Activated CD4-positive, alpha-beta memory T cell treated with anti-CD3 and anti-CD28 coated beads for 36 hours (primary cell): ENCODE results near the gene FAM118A. TPM values are rescaled to one million over a fixed set of nuclear protein-coding genes. Genes with fewer than 3 reads are reported as not detected.

ENCODE experiments used
- CTCF ChIA-PET: fragments of 350-600 bp; sonication (Branson Sonifier 250); formaldehyde crosslinking; loops from one replicate; lab custom pipeline; 2021; ENCODE audit warnings: antibody characterized with exemption, inconsistent platforms; lab: Charles Lee
- POLR2A ChIA-PET: fragments of 350-600 bp; sonication (Branson Sonifier 250); formaldehyde crosslinking; loops from one replicate; lab custom pipeline; 2021; ENCODE audit warnings: antibody characterized with exemption; lab: Charles Lee
- DNase-seq: peaks from one replicate; pipeline ENCODE4 v3.0.0-alpha.2; 2020
- H3K27ac Mint-ChIP-seq: one replicate; pipeline ENCODE4 v1.8.0; 2021; ENCODE audit warnings: mixed read lengths
- H3K27me3 Mint-ChIP-seq: one replicate; pipeline ENCODE4 v1.8.0; 2021; ENCODE audit warnings: mixed read lengths
- H3K36me3 Mint-ChIP-seq: one replicate; pipeline ENCODE4 v1.8.0; 2021; ENCODE audit warnings: mixed read lengths
- H3K4me1 Mint-ChIP-seq: one replicate; pipeline ENCODE4 v1.8.0; 2021; ENCODE audit warnings: low read depth, mixed read lengths
- H3K4me3 Mint-ChIP-seq: one replicate; pipeline ENCODE4 v1.8.0; 2021; ENCODE audit warnings: mild to moderate bottlenecking, mixed read lengths
- H3K9me3 Mint-ChIP-seq: one replicate; pipeline ENCODE4 v1.8.0; 2021; ENCODE audit warnings: mixed read lengths
- intact Hi-C: fragments of 100-400 bp; cut with micrococcal nuclease; formaldehyde crosslinking; loops from one replicate; pipeline ENCODE4 v1.15.1; 2023
- total RNA-seq, 2 experiments: library from RNA; stranded (reverse); gene quantifications; one replicate each; pipeline ENCODE4 v1.2.3, GENCODE V29; 2021

Gene FAM118A
- total RNA-seq, 2 experiments from 2014 or later, result 55.0 to 56.5 TPM

DNA sequence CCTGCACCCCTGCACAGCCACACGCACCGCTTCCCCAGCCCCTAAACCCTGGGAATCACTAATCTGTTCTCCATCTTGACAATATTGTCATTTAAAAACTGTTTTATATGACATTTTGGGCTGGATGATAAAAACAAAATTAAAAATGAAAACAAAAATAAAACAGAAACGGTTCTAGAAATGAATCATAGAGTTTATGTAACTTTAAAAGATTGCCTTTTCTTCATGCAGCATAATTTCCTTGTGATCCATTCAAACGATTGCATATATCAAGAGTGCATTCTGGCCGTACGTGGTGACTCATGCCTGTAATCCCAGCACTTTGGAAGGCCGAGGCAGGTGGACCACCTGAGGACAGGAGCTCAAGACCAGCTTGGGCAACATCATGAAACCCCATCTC, 6.6 kb upstream of the FAM118A start:
- Mint-ChIP-seq H3K9me3 (no peaks in the 10 kb centered on the region), H3K4me3 (no peak overlapping the region), H3K4me1 (peaks cover 6% of the 10 kb centered on the region), H3K36me3 (no peaks in the 10 kb centered on the region), H3K27me3 (no peaks in the 10 kb centered on the region), H3K27ac (peak overlapping the region; percentile 42)
- ChIA-PET POLR2A (no interaction called here), CTCF (no interaction called here)
- intact Hi-C loops, result loop anchor here (2.0 kb wide), 1 partner anchor 16 kb away; no protein-coding TSS in a partner anchor
- no peak for DNase-seq

- intact Hi-C loops, result no loop called here
- H3K27me3 Mint-ChIP-seq, result no peaks in the 10 kb centered on the region
- DNase-seq, result no peak
- H3K36me3 Mint-ChIP-seq, result no peaks in the 10 kb centered on the region
- ChIA-PET CTCF (no interaction called here), POLR2A (no interaction called here)
- H3K4me1 Mint-ChIP-seq, result peaks cover 17% of the 10 kb centered on the region
- no peak overlapping the region for H3K27ac Mint-ChIP-seq
- no peaks in the 10 kb centered on the region for H3K9me3 Mint-ChIP-seq
- no peak overlapping the region for H3K4me3 Mint-ChIP-seq
Measured at GRCh38 chr22:45304971-45305370, 4.8 kb upstream of the FAM118A start.

GRCh38 chr22:45305456-45306075, 4.2 kb upstream of the FAM118A start:
- ChIA-PET CTCF (no interaction called here), POLR2A (no interaction called here)
- Mint-ChIP-seq H3K9me3 (no peaks in the 10 kb centered on the region), H3K4me3 (no peak overlapping the region), H3K36me3 (no peaks in the 10 kb centered on the region), H3K4me1 (peaks cover 18% of the 10 kb centered on the region), H3K27me3 (no peaks in the 10 kb centered on the region), H3K27ac (no peak overlapping the region)
- no peak for DNase-seq
- intact Hi-C loops, result no loop called here

GRCh38 chr22:45306139-45306538, 3.6 kb upstream of the FAM118A start:
- Mint-ChIP-seq H3K27ac (no peak overlapping the region), H3K27me3 (no peaks in the 10 kb centered on the region), H3K9me3 (no peaks in the 10 kb centered on the region), H3K4me1 (peaks cover 23% of the 10 kb centered on the region), H3K4me3 (no peak overlapping the region), H3K36me3 (no peaks in the 10 kb centered on the region)
- DNase-seq, result no peak
- POLR2A ChIA-PET, result no interaction called here
- intact Hi-C loops, result no loop called here
- CTCF ChIA-PET, result no interaction called here

DNA sequence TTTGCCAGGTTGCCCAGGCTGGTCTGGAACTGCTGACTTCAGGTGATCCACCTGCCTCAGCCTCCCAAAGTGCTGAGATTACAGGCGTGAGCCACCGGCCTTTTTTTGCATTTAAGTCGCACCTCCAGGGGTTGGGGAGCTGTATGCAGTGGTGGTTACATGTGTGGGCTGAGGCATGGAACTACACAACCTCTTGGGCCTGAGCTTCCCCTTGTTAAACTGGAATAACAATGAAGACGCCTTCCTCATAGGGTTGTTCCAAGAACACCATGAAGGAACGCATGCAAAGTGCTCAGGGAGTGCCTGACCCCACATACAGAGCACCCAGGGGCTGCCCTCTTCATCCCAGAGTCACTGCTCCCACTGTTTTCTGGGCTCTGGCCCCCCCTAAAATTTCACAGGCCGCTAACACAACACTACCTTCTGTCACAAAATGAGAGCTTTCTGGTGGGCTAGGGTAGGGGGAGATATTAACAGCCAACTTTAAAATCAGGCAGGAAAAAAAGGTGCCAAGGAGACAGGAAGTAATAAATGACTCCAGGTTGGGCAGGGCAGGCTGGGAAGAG, 1.3 kb upstream of the FAM118A start:
- peaks cover 36% of the 10 kb centered on the region for H3K4me1 Mint-ChIP-seq
- no peaks in the 10 kb centered on the region for H3K9me3 Mint-ChIP-seq
- DNase-seq, result no peak
- CTCF ChIA-PET, result no interaction called here
- H3K36me3 Mint-ChIP-seq, result no peaks in the 10 kb centered on the region
- POLR2A ChIA-PET, result no interaction called here
- peak overlapping the region; percentile 92 for H3K27ac Mint-ChIP-seq
- intact Hi-C loops, result loop anchor here (2.0 kb wide), 2 partner anchors 40 to 68 kb away; partner anchors contain the start of gene KIAA0930
- H3K4me3 Mint-ChIP-seq, result peak overlapping the region; percentile 83
- H3K27me3 Mint-ChIP-seq, result no peaks in the 10 kb centered on the region

DNA sequence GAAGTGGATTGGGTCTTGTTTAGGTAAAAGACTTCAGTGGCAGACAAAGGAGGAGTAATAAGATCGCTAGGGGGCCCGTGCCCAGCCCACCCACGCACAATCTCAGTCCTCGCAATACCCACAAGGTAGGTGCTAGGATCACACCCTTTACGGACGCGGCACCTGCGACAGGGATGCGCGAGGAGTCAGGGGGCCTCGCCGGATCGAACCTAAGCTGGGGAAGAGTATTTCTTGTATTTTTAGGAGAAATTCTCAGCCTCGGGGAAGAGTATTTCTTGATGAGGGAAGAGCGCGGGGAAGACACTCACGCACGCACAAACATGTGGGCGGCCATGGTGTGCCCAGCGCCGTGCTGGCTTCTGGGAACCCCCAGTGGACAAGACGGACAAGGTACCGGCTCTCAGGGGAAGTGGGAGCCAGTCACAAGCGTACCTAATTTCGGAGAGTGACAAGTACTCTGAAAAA, 745 bp upstream of the FAM118A start:
- Mint-ChIP-seq H3K27me3 (no peaks in the 10 kb centered on the region), H3K36me3 (no peaks in the 10 kb centered on the region), H3K27ac (peak overlapping the region; percentile 92), H3K4me3 (peak overlapping the region; percentile 83), H3K9me3 (no peaks in the 10 kb centered on the region), H3K4me1 (peaks cover 38% of the 10 kb centered on the region)
- ChIA-PET POLR2A (interaction anchor here (1.3 kb wide), 1 partner anchor 9 kb away, joined by 3 read pairs; no protein-coding TSS in a partner anchor), CTCF (no interaction called here)
- peak; percentile 50 for DNase-seq
- intact Hi-C loops, result loop anchor here (1.0 to 2.0 kb wide), 3 partner anchors 9 to 68 kb away; partner anchors contain the start of gene KIAA0930

GRCh38 chr22:45310331-45310976, 720 bp downstream of the FAM118A start:
- DNase-seq, result peak; percentile 31
- H3K27me3 Mint-ChIP-seq, result no peaks in the 10 kb centered on the region
- H3K4me3 Mint-ChIP-seq, result peak overlapping the region; percentile 80
- H3K4me1 Mint-ChIP-seq, result peaks cover 51% of the 10 kb centered on the region
- intact Hi-C loops, result no loop called here
- no peaks in the 10 kb centered on the region for H3K36me3 Mint-ChIP-seq
- H3K9me3 Mint-ChIP-seq, result no peaks in the 10 kb centered on the region
- peak overlapping the region; percentile 71 for H3K27ac Mint-ChIP-seq
- CTCF ChIA-PET, result no interaction called here
- POLR2A ChIA-PET, result interaction anchor here (1.0 to 1.4 kb wide), 3 partner anchors 7 to 103 kb away, joined by 3 to 4 read pairs (median 3); partner anchors contain the start of genes RIBC2 and SMC1B

DNA sequence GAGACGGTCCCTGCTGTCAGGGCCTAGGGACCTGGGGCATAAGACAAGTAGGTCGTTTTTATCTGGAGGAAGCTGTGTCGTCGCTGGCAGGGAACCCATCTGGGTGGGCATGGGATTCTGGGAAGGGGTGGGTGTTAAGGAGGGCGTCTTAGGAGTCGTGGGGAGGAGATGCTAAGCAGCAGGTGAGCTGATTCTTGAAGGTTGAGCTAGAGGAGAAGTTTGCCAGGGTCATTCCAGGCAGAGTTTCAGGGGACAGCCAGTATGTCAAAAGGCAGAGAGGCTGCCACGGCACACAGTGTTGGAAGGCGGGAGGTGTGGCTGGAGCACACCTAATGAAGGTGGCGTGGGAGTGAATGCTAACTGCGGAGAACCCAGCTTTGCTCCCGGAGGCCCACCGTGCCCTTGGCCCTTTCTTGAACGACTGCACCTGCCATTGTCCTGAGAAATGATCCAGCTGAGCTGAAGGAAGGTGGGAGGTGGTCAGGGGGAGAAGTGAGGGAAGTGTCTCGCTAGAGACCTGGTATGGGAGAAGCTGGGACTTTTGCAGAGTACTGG, 1.3 kb downstream of the FAM118A start:
- ChIA-PET CTCF (no interaction called here), POLR2A (interaction anchor here (1.4 kb wide), 1 partner anchor 102 kb away, joined by 4 read pairs; the partner anchor contains the start of genes RIBC2 and SMC1B)
- DNase-seq, result no peak
- H3K4me3 Mint-ChIP-seq, result peak overlapping the region; percentile 80
- H3K27ac Mint-ChIP-seq, result peak overlapping the region; percentile 71
- intact Hi-C loops, result no loop called here
- H3K36me3 Mint-ChIP-seq, result no peaks in the 10 kb centered on the region
- no peaks in the 10 kb centered on the region for H3K27me3 Mint-ChIP-seq
- peaks cover 57% of the 10 kb centered on the region for H3K4me1 Mint-ChIP-seq
- H3K9me3 Mint-ChIP-seq, result no peaks in the 10 kb centered on the region

DNA sequence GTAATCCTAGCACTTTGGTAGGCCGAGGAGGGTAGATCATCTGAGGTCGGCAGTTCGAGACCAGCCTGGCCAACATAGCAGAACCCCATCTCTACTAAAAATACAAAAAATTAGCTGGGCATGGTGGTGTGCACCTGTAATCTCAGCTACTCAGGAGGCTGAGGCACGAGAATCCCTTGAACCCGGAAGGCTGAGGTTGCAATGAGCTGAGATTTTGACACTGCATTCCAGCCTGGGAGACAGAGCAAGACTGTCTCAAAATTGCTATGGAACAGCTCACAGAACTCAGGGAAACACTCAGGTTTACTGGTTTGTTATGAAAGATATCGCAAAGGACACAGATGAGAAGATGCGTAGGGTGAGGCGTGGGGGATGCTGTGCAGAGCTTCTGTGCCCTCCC, 2.7 kb downstream of the FAM118A start:
- peaks cover 70% of the 10 kb centered on the region for H3K4me1 Mint-ChIP-seq
- H3K4me3 Mint-ChIP-seq, result no peak overlapping the region
- H3K36me3 Mint-ChIP-seq, result no peaks in the 10 kb centered on the region
- ChIA-PET CTCF (no interaction called here), POLR2A (interaction anchor here (1.3 kb wide), 1 partner anchor 9 kb away, joined by 4 read pairs; no protein-coding TSS in a partner anchor)
- no peak for DNase-seq
- H3K27ac Mint-ChIP-seq, result no peak overlapping the region
- intact Hi-C loops, result no loop called here
- H3K9me3 Mint-ChIP-seq, result no peaks in the 10 kb centered on the region
- H3K27me3 Mint-ChIP-seq, result no peaks in the 10 kb centered on the region

- ChIA-PET POLR2A (interaction anchor here (1.3 kb wide), 1 partner anchor 9 kb away, joined by 4 read pairs; no protein-coding TSS in a partner anchor), CTCF (no interaction called here)
- Mint-ChIP-seq H3K36me3 (no peaks in the 10 kb centered on the region), H3K9me3 (no peaks in the 10 kb centered on the region), H3K4me1 (peaks cover 74% of the 10 kb centered on the region), H3K27ac (no peak overlapping the region), H3K27me3 (no peaks in the 10 kb centered on the region), H3K4me3 (no peak overlapping the region)
- no peak for DNase-seq
- intact Hi-C loops, result no loop called here
Measured at GRCh38 chr22:45312856-45313255, 3.1 kb downstream of the FAM118A start.

DNA sequence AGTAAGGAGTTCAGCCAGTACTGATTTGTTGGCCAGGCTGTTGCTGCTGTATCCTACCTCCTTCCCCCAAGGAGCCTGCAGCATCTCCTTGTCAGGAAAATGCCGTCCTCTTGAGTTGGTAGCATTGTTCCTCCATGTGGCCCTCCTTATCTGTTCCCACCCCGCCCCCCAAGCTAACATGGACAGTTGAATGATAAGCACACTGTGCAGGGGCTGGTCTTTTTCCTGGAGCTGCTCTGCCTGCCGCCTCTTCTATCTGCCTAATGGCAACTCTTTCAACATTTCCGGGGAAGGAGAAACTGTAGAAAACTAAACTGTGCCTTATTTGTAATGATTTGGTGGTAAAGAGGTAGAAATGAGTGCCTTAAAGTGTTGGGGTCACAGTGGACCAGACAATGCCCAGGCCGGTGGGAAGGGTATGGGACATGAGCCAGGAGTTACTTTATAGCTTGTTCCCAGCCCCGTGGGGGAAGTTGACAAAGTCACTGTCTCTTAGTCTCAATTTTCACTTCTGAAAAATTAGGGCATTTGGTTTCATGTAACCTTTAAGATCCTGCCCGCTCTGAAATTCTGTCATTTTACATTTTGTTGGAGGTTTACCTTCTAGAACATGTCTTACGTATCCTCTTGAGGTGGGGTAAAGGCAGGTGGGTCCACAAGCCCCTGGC, 4.5 kb downstream of the FAM118A start:
- no peaks in the 10 kb centered on the region for H3K27me3 Mint-ChIP-seq
- H3K4me1 Mint-ChIP-seq, result peaks cover 79% of the 10 kb centered on the region
- ChIA-PET POLR2A (no interaction called here), CTCF (no interaction called here)
- H3K27ac Mint-ChIP-seq, result peak overlapping the region; percentile 19
- no peaks in the 10 kb centered on the region for H3K9me3 Mint-ChIP-seq
- intact Hi-C loops, result no loop called here
- H3K4me3 Mint-ChIP-seq, result no peak overlapping the region
- no peaks in the 10 kb centered on the region for H3K36me3 Mint-ChIP-seq
- DNase-seq, result no peak
